SKM-1 (cell line): ENCODE measurements around the gene PPP3CA.

Experiments
- DNase-seq: peaks from one replicate; lab custom pipeline; 2025; ENCODE audit not compliant: unreplicated experiment; lab: John Stamatoyannopoulos, UW

Gene PPP3CA

DNA sequence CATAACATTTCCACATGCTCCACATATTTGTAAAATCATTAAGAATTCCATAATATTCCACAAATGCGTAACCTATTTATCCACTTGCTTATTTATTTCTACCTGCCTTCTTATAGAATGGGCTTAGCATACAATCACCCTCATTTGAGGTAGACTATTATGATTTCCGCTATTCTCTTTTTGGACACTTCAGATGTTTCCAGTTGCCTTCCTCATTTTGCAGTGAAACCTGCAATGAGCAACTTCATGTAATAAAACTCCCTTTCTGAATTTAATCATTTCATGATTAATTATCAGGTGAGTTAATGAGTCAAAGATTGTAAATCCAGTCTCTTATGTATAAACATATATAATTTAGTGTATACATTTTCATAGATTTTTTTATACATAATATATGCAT is 58.0 kb downstream of the PPP3CA start:
- DNase-seq, result no peak

DNA sequence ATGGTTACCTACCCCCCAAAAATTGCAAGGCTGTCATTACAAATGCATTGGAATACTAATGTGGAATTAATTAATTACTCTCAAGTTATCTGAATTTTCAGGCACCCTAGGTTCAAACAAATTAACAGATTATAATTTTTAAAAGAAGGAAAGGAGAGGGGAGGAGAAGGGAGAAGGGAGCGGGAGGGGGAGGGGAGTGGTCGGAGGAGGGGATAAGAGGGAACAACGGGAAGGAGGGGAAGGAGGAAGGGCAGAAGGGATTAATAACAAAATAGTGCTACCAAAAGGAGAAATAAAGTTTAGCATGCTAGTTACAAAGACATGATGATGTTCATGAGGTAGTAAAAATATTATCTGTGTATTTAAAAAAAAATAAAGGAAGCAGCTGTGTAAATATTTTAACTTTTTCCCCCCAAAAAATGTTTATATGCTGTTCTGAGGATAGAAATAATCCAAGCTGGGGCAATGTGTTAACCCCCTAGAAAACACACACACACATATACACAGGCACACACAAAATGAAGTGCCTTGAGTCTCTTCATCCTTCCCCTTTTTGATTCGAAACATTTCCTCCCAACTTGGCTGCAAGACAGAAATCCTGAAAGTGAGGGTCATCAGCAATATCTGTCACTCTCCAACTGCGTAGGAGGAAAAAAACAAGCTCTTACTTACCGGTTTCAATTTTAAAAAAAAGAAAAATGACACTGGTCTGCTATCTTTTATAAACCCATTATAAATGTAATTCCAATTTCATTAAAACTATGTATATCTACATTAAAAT is 58.8 kb downstream of the PPP3CA start:
- peak; percentile 5 for DNase-seq

GRCh38 chr4:101287324-101287723 is 60.0 kb downstream of the PPP3CA start:
- DNase-seq, result no peak

DNA sequence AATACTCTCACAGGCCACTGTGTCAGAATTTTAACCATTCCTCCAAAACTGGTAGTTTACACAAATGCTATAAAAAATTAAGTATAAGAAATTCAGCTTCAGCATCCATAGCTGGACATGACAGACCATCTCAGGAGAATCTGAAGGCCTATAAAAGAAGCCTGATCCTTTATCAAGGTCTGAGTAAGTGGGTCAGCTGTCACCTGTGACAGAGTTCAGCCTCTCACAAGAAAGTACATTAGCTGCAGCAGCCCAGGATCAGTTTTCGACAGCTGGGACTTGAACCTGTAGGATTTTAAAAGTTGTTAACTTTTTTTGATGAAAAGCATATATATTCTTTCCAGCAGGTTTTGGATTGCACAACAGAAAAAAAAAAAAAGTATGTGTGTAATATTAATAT is 60.7 kb downstream of the PPP3CA start:
- DNase-seq, result no peak

DNA sequence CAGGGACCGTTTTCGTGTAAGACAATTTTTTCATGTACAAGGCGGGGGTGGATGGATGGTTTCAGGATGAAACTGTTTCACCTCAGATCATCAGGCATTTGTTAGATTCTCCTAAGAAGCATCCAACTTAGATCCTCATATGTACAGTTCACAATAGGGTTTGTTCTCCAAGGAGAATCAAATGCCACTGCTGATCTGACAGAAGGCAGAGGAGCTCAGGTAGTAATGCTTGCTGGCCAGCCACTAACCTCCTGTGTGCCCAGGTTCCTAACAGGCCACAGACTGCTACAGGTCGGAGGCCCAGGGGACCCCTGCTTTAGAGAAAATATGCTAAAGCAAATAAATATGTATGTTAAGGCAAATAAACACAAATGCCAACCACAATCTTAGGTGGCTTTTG is 61.3 kb downstream of the PPP3CA start:
- DNase-seq, result no peak

- DNase-seq, result no peak
Measured at GRCh38 chr4:101284546-101284945, 62.8 kb downstream of the PPP3CA start.

DNA sequence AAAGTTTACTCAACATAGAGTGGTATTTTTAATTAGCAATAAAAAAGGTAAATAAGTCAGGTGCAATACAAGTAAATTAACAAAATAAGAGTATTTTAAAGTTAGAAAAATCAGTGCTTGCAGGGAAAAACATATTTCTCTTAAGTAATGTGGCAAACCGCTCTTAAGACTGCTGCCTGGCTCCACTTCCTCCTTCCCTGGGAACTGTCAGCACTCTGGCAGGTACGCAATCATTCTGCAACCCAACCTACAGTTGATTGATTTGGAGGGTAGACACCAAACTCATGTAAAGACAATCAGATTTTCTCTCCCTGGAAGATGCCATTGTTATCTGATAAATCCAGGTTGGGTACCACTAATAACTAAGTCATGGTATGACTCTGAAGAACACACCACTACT is 63.9 kb downstream of the PPP3CA start:
- DNase-seq, result no peak

DNA sequence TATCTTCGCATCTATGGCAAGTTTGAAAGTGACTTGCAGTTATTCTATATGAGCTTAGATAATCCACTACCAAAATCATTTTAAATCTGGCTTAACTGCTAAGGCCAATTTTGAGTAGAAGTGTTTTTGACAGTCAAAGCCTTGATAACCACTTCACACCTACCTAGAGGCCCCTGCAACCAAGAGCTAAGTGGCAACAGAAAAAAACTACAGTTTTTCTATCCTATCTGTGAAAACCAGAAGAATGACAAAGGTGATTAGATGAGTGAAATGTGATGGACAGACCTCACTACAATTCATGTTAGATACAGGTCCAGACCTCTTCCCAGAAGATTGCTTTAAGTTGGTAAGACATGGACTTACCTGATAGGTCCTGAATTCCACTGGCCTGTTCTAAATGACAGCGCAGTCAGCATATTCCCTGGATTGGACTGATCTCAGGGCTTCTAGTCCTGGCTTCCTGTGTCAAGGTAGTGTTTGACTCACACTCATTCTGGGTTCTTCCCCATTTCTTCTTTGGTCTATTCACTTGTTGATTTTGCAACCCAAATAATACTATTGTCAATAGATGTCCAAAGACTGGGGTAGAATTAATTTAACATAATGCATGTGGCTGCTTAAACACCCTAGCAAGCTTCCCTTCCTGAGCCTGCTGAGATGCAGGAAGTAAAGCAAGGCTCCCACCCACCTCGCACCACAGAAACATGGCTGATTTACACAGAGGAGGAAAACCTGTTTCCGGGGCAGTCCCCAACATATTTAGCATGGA is 65.1 kb downstream of the PPP3CA start:
- peak; percentile 8 for DNase-seq

GRCh38 chr4:101280866-101281600 is 66.3 kb downstream of the PPP3CA start:
- DNase-seq, result no peak

- no peak for DNase-seq
Measured at GRCh38 chr4:101279377-101279871, 67.9 kb downstream of the PPP3CA start.

DNA sequence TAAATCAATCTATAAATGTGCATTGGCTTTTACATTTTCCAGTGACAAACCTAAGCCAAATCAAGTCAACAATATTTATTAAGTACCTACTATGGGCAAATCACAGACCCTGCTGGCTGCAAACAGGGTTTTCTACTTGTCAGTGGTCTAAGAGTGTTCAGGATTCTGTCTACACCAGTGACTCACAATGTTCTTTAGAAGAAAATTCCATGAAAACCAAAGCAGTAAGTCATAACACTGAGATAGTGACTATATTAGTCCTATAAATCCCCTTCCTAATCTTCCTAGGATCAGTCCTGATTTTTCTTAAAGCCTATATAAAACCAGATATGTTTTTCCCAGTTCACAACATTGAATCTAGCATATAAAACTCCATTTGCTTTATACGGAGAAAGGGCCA is 69.7 kb downstream of the PPP3CA start:
- no peak for DNase-seq

DNA sequence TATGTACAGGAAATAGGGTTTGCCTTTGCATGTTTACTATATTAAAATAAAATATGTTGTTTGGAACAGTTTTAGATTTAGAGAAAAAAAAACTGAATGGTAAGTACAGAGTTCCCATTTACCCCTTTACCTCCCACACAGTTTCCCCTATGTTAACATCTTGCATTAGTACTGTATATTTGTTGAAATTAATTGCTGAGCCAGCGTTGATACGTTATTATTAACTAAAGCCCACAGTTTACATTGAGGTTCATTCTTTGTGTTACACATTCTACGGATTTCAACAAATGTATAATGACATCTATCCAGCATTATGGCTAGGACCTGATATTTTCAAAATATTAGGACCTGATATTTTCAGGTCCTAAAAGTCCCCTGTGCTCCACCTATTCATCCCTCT is 70.7 kb downstream of the PPP3CA start:
- DNase-seq, result no peak

GRCh38 chr4:101274888-101275752 is 72.2 kb downstream of the PPP3CA start:
- peak; percentile 23 for DNase-seq

GRCh38 chr4:101271516-101271915 is 75.8 kb downstream of the PPP3CA start:
- DNase-seq, result no peak

- DNase-seq, result no peak
Measured at GRCh38 chr4:101269682-101270081, 77.6 kb downstream of the PPP3CA start.

GRCh38 chr4:101265816-101266172 is 81.5 kb downstream of the PPP3CA start:
- DNase-seq, result no peak

DNA sequence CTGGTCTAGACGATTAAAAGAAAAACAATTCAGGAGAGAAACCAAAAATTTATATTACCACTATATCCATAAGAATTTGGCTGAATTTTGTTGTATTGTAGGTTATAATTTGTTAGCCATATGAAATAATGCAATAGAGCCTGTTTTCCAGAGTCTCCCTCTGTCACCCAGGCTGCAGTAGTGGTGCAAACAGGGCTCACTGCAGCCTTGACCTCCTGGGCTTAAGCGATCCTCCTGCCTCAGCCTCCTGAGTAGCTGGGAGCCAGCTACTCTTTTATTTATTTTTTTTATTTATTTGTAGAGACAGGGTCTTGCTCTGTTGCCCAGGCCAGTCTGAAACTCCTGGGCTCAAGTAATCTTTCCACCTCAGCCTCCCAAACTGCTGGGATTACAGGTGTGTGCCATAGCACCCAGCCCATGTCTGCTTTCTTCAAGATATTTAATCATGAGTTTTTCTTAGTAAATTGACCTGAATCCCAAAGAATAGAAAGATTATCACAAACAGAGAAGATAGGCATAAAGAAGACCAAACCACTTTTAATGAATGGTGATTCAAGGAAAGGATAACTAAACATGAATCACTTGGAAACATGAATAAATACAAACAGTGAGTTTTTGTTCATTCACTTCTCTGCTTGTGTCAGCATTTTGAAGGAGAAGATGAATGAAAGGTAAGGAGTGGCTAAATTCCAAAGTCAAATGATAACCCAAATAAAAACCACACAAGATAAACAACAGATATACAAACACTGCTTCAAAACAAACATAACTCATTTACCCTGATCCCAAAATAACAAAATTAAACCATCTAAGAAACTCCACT is 82.1 kb downstream of the PPP3CA start:
- DNase-seq, result no peak

DNA sequence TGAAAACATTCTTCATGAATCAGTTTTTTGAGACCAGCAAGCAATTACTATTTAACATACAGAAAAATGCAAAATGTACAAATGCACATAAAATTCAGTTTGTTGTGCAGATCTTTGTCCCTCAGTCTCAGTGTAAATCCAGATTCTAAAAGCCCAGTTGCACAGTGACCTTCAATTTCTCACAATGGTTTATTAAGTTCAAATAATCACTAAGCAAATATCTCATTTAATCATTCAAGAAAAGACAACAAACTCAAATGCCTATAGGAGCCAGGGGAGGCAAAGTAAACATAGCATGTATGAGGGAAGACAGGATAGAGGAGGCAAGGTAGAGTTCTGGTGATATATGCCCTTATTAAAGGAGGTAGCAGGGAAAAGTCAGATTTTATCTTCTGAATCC is 82.8 kb downstream of the PPP3CA start:
- no peak for DNase-seq

GRCh38 chr4:101262683-101263082 is 84.6 kb downstream of the PPP3CA start:
- no peak for DNase-seq

- DNase-seq, result no peak
Measured at GRCh38 chr4:101259876-101260275, 87.5 kb downstream of the PPP3CA start.
